HG02623 (cell line): ENCODE measurements around the gene CP.
A peak's percentile ranks its signal among the peaks of the same experiment; 100 is the strongest.

Experiments used
- ATAC-seq: cut with Tn5 transposase; IDR thresholded peaks from one replicate; pipeline ENCODE4 v1.9.1; 2021; ENCODE audit warnings: moderate library complexity; ENCODE audit not compliant: unreplicated experiment

Gene CP

GRCh38 chr3:149186721-149187120, 34.9 kb downstream of the CP start:
- no peak for ATAC-seq

GRCh38 chr3:149186219-149186618, 35.4 kb downstream of the CP start:
- ATAC-seq, result no peak

GRCh38 chr3:149181182-149181581, 40.4 kb downstream of the CP start:
- no peak for ATAC-seq

GRCh38 chr3:149180057-149180573, 41.5 kb downstream of the CP start:
- ATAC-seq, result no peak

GRCh38 chr3:149179220-149179619, 42.4 kb downstream of the CP start:
- no peak for ATAC-seq

- no peak for ATAC-seq
These were observed 44.5 kb downstream of the CP start for GRCh38 chr3:149177122-149177521.

- peak; percentile 92 for ATAC-seq
These were observed 46.7 kb downstream of the CP start for GRCh38 chr3:149174901-149175300.

- ATAC-seq, result no peak
These were observed 51.0 kb downstream of the CP start for GRCh38 chr3:149170672-149171071.

- no peak for ATAC-seq
These were observed 53.7 kb downstream of the CP start for GRCh38 chr3:149167898-149168297.

GRCh38 chr3:149163066-149163465, 58.6 kb downstream of the CP start:
- ATAC-seq, result no peak

- no peak for ATAC-seq
These were observed 59.6 kb downstream of the CP start for GRCh38 chr3:149162007-149162406.

GRCh38 chr3:149160754-149161300, 60.8 kb downstream of the CP start:
- ATAC-seq, result no peak

- ATAC-seq, result no peak
These were observed 68.2 kb downstream of the CP start for GRCh38 chr3:149153402-149153801.

- ATAC-seq, result peak; percentile 94
These were observed 69.2 kb downstream of the CP start for GRCh38 chr3:149152420-149152819.

GRCh38 chr3:149151843-149152242, 69.8 kb downstream of the CP start:
- ATAC-seq, result no peak

GRCh38 chr3:149150436-149150835, 71.2 kb downstream of the CP start:
- no peak for ATAC-seq

GRCh38 chr3:149145974-149146373, 75.7 kb downstream of the CP start:
- ATAC-seq, result peak; percentile 61

GRCh38 chr3:149145356-149145755, 76.3 kb downstream of the CP start:
- ATAC-seq, result no peak

GRCh38 chr3:149142682-149143081, 78.9 kb downstream of the CP start:
- no peak for ATAC-seq

- no peak for ATAC-seq
These were observed 87.1 kb downstream of the CP start for GRCh38 chr3:149134575-149134974.

GRCh38 chr3:149131589-149131988, 90.0 kb downstream of the CP start:
- ATAC-seq, result no peak

- peak; percentile 92 for ATAC-seq
These were observed 92.1 kb downstream of the CP start, which contains the start of gene HPS3 for GRCh38 chr3:149129326-149130205. Gene HPS3 (plus strand): TSS chr3:149129638. CDS start chr3:149129724, 86 bp downstream.
